HepG2 (cell line): ENCODE data around the gene CCNT2. TPM values are rescaled to one million over a fixed set of nuclear protein-coding genes. Genes with fewer than 3 reads are reported as not detected.

Source experiments
- ATAC-seq: fragments of 200-7000 bp; cut with Tn5 transposase; 3 replicates; pipeline ENCODE4 v1.9.1; 2020; ENCODE audit warnings: mild to moderate bottlenecking, moderate library complexity
- BruUV-seq: library from RNA; stranded (reverse); fragments of 400-500 nt; replicated peaks from 2 replicates; lab custom pipeline; 2021; lab: Mats Ljungman, UMichigan
- CTCF ChIA-PET: fragments of 300-600 bp; formaldehyde crosslinking; extraction: SDS; loops from one replicate; lab custom pipeline; 2021; ENCODE audit warnings: low total read pairs, inconsistent platforms, low intra/inter-chr PET ratio; lab: Yijun Ruan, JAX
- POLR2A ChIA-PET: fragments of 350-600 bp; sonication (Branson Sonifier 250); formaldehyde crosslinking; loops from one replicate; lab custom pipeline; 2020; ENCODE audit warnings: antibody characterized with exemption, inconsistent platforms; lab: Yijun Ruan, JAX
- DNase-seq: peaks from one replicate; pipeline ENCODE4 v3.0.0-alpha.2; 2015; ENCODE audit warnings: low spot score
- FAIRE-seq: peaks from 3 replicates; lab custom pipeline; 2011; peaks lifted over from hg19 to GRCh38; lab: Jason Lieb, UNC
- H2AFZ ChIP-seq: one replicate; pipeline ENCODE4 v1.6.1; 2011; ENCODE audit warnings: low read length, inconsistent platforms
- H3K27ac ChIP-seq: fragments of 300-600 bp; 3 replicates; pipeline ENCODE4 v1.8.0; 2011; ENCODE audit warnings: mixed run types, mild to moderate bottlenecking, mixed read lengths, low read length, inconsistent platforms; ENCODE audit not compliant: insufficient read depth; ENCODE audit errors: extremely low read length
- H3K27me3 ChIP-seq, 2 experiments: fragments of 200-600 bp in 1 of 2; 2 replicates in 1 of 2; 3 replicates in 1 of 2; pipeline versions ENCODE4 v1.6.0 to v1.8.0; 2011; ENCODE audit warnings: low read length in 2 of 2, mild to moderate bottlenecking in 2 of 2, moderate library complexity in 2 of 2, inconsistent platforms in 1 of 2; ENCODE audit not compliant: insufficient read depth in 2 of 2, control insufficient read depth in 1 of 2
- H3K36me3 ChIP-seq, 2 experiments: fragments of 200-600 bp in 1 of 2; replicated peaks in 1 of 2; 2 replicates in 1 of 2; 3 replicates in 1 of 2; pipeline versions ENCODE4 v1.5.1 to v1.8.0; 2011; ENCODE audit warnings: low read length in 2 of 2, inconsistent platforms in 1 of 2; ENCODE audit not compliant: insufficient read depth in 2 of 2, control insufficient read depth in 1 of 2
- H3K4me1 ChIP-seq: 2 replicates; pipeline ENCODE4 v1.5.1; 2012; ENCODE audit warnings: low read length, inconsistent platforms; ENCODE audit not compliant: insufficient read depth
- H3K4me2 ChIP-seq: 2 replicates; pipeline ENCODE4 v1.6.0; 2011; ENCODE audit warnings: low read depth, low read length, inconsistent platforms
- H3K4me3 ChIP-seq, 3 experiments: fragments of 200-600 bp in 1 of 3; sonication (generic), shearing (Covaris generic) in 1 of 3; replicated peaks in 1 of 3; 2 replicates each; pipeline ENCODE4 v1.5.1; 2011 to 2016; ENCODE audit warnings: low read length in 3 of 3, inconsistent platforms in 2 of 3, low read depth in 2 of 3, mild to moderate bottlenecking in 2 of 3, control low read depth in 1 of 3, mixed read lengths in 1 of 3; ENCODE audit not compliant: insufficient read depth in 1 of 3
- H3K79me2 ChIP-seq: one replicate; pipeline ENCODE4 v1.6.1; 2011; ENCODE audit warnings: low read length, inconsistent platforms; ENCODE audit not compliant: insufficient read depth
- H3K9ac ChIP-seq: 2 replicates; pipeline ENCODE4 v1.6.0; 2011; ENCODE audit warnings: mild to moderate bottlenecking, low read depth, low read length, inconsistent platforms; ENCODE audit not compliant: insufficient read depth
- H3K9me3 ChIP-seq: 2 replicates; pipeline ENCODE4 v1.5.1; 2012; ENCODE audit warnings: mild to moderate bottlenecking, low read length
- H4K20me1 ChIP-seq: 2 replicates; pipeline ENCODE4 v1.6.0; 2011; ENCODE audit warnings: inconsistent platforms, mild to moderate bottlenecking, low read length, moderate library complexity; ENCODE audit not compliant: insufficient read depth
- ELF4 ChIP-seq: sonication (generic); formaldehyde crosslinking; IDR thresholded peaks from 2 replicates; pipeline ENCODE4 v1.5.0; 2020; ENCODE audit warnings: missing genetic modification reagents, mild to moderate bottlenecking, moderate library complexity, borderline replicate concordance
- FOXC1 ChIP-seq: sonication (generic); formaldehyde crosslinking; IDR thresholded peaks from 2 replicates; pipeline ENCODE4 v1.8.0; 2022; ENCODE audit warnings: mild to moderate bottlenecking, missing genetic modification reagents, borderline replicate concordance
- MED13 ChIP-seq: sonication (generic); formaldehyde crosslinking; IDR thresholded peaks from 2 replicates; pipeline ENCODE4 v1.5.0; 2020; ENCODE audit warnings: missing genetic modification reagents
- MLX ChIP-seq: IDR thresholded peaks from 2 replicates; pipeline ENCODE4 v1.6.1; 2016
- NAIF1 ChIP-seq: sonication (generic); formaldehyde crosslinking; IDR thresholded peaks from 2 replicates; pipeline ENCODE4 v1.5.0; 2020; ENCODE audit warnings: mild to moderate bottlenecking, missing genetic modification reagents, borderline replicate concordance
- NFYB ChIP-seq: sonication (generic); formaldehyde crosslinking; IDR thresholded peaks from 2 replicates; pipeline ENCODE4 v1.4.0; 2020; ENCODE audit warnings: missing genetic modification reagents
- SKIL ChIP-seq: sonication (generic); formaldehyde crosslinking; IDR thresholded peaks from 2 replicates; pipeline ENCODE4 v1.8.0; 2022; ENCODE audit warnings: missing genetic modification reagents, mild to moderate bottlenecking, moderate library complexity, borderline replicate concordance
- SOX13 ChIP-seq, 3 experiments: fragments of 450-650 bp in 1 of 3; sonication (generic) in 1 of 3; formaldehyde crosslinking in 1 of 3; IDR thresholded peaks in 2 of 3; conservative IDR thresholded peaks in 1 of 3; 2 replicates each; pipeline versions ENCODE4 v1.5.0 to v1.6.1; 2016 to 2020; ENCODE audit warnings: antibody characterized with exemption in 1 of 3, mild to moderate bottlenecking in 1 of 3, missing compliant biosample characterization in 1 of 3, missing genetic modification reagents in 1 of 3, moderate library complexity in 1 of 3
- THYN1 ChIP-seq: sonication (generic); formaldehyde crosslinking; IDR thresholded peaks from 2 replicates; pipeline ENCODE4 v1.8.1; 2023; ENCODE audit warnings: low read depth, mild to moderate bottlenecking, moderate library complexity, missing genetic modification reagents, borderline replicate concordance
- ZFP37 ChIP-seq: sonication (generic); formaldehyde crosslinking; IDR thresholded peaks from 2 replicates; pipeline ENCODE4 v1.4.0; 2020; ENCODE audit warnings: missing genetic modification reagents, borderline replicate concordance
- ZNF20 ChIP-seq: sonication (generic); formaldehyde crosslinking; IDR thresholded peaks from 2 replicates; pipeline ENCODE4 v1.4.0; 2020; ENCODE audit warnings: mild to moderate bottlenecking, moderate library complexity, missing genetic modification reagents
- ZNF264 ChIP-seq: sonication (generic); formaldehyde crosslinking; IDR thresholded peaks from 2 replicates; pipeline ENCODE4 v1.4.0; 2020; ENCODE audit warnings: missing genetic modification reagents
- ZNF441 ChIP-seq: sonication (generic); formaldehyde crosslinking; IDR thresholded peaks from 2 replicates; pipeline ENCODE4 v1.7.0; 2021; ENCODE audit warnings: missing genetic modification reagents, borderline replicate concordance
- WGBS: methylation state at CpG from one replicate; pipeline ENCODE4 v1.1.6; 2017; ENCODE audit warnings: low lambda C conversion rate; 5-methylcytosine and 5-hydroxymethylcytosine counted together
- in situ Hi-C: cut with HindIII; loops from 2 replicates; pipeline ENCODE4 v1.10.0; 2017; ENCODE audit warnings: low pct_unique_long_range_greater_than_20kb; ENCODE audit not compliant: extremely low pct_ligation_motif_present
- intact Hi-C: fragments of 100-400 bp; cut with micrococcal nuclease; formaldehyde crosslinking; loops from one replicate; pipeline ENCODE4 v1.10.0; 2022; ENCODE audit not compliant: unreplicated experiment
- polyA plus RNA-seq, 8 experiments: library from polyadenylated mRNA; depleted of rRNA in 3 of 8; stranded (reverse) in 7 of 8; unstranded in 1 of 8; fragments of >200 nt; fragmentation: Illumina TruSeq in 4 of 8; extraction: Trizol in 4 of 8; gene quantifications; 2 replicates each; pipeline versions ENCODE4 v1.2.1 to v1.2.3, GENCODE V29; 2011 to 2016; ENCODE audit warnings: low read depth in 4 of 8, missing spikeins in 1 of 8, mixed read lengths in 1 of 8; ENCODE audit not compliant: insufficient read depth in 1 of 8
- total RNA-seq, 5 experiments: library from RNA; depleted of rRNA; stranded (reverse); fragments of >200 nt; fragmentation: Illumina TruSeq; extraction: Trizol; gene quantifications; 2 replicates each; pipeline ENCODE4 v1.2.3, GENCODE V29; 2016; ENCODE audit warnings: low read depth in 1 of 5

The CCNT2 gene
- total and polyA plus RNA-seq, 2 of the 13 experiments (the other 11 are each of a cell fraction or from before 2014, with no cell fraction given) = 22.1 to 34.4 TPM

DNA sequence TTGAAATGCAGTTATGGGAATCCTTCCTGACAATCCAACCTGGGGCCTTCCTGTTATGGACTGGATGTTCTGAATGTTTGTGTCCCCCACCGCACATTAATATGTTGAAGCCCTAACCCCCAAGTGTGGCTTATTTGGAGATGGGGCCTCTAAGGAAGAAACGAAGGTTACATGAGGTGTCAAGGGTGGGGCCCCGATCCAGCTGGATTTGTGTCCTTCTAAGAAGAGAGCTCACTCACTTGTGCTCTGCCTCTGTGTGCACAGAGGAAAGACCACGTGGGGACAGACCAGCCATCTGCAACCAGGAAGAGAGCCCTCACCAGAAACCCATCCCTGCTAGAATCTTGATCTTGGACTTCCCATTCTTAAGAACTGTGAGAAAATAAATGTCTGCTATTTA, 84.2 kb downstream of the CCNT2 start:
- Histone ChIP-seq H3K4me3 (no peak overlapping the region), H3K9me3 (no peaks in the 10 kb centered on the region), H3K79me2 (no peaks in the 10 kb centered on the region), H3K4me1 (peaks cover 6% of the 10 kb centered on the region), H3K27me3 (peaks cover 0 to 10% of the 10 kb centered on the region in 2 experiments; a peak in 2 of 5 replicates), H3K36me3 (no peaks in the 10 kb centered on the region), H3K27ac (no peak overlapping the region), H3K4me2 (no peak overlapping the region), H2AFZ (no peak overlapping the region), H3K9ac (no peak overlapping the region), H4K20me1 (no peaks in the 10 kb centered on the region)
- BruUV-seq = no TSS peak
- CTCF ChIA-PET = no interaction called here
- TF ChIP-seq MED13 (CRISPR knock-in tag) (no peak), ZNF264 (peak; percentile 98), FOXC1 (CRISPR knock-in tag) (no peak), SOX13 (IDR thresholded peaks at IDR 0.05) (no peak), SOX13 (CRISPR knock-in tag; conservative IDR thresholded peaks at IDR 0.05 in 1 of 2, IDR thresholded peaks at IDR 0.05 in 1 of 2) (no peak)
- intact Hi-C loops (loop anchor here (5.0 to 10.0 kb wide), 2 partner anchors 532 to 599 kb away; partner anchors contain the start of genes R3HDM1 and ZRANB3), in situ Hi-C loops (loop anchor here (5.0 kb wide), 1 partner anchor 699 kb away; no protein-coding TSS in a partner anchor)
- DNase-seq = no peak
- ATAC-seq = no peak
- WGBS = 29% methylated on average over 4 of the region's 4 CpGs
- POLR2A ChIA-PET = no interaction called here
- no peak for FAIRE-seq

GRCh38 chr2:135004005-135004746, 85.6 kb downstream of the CCNT2 start:
- peak; percentile 54 for DNase-seq
- in situ Hi-C loops (loop anchor here (5.0 kb wide), 1 partner anchor 698 kb away; no protein-coding TSS in a partner anchor), intact Hi-C loops (loop anchor here (1.0 to 10.0 kb wide), 6 partner anchors 164 to 793 kb away; partner anchors contain the start of genes R3HDM1 and ZRANB3)
- H3K4me3 ChIP-seq = no peak overlapping the region
- H3K36me3 ChIP-seq = no peaks in the 10 kb centered on the region
- ChIA-PET CTCF (interaction anchor here (1.2 to 2.1 kb wide), 4 partner anchors 164 to 706 kb away, joined by 4 to 22 read pairs (median 6); no protein-coding TSS in a partner anchor), POLR2A (no interaction called here)
- no peaks in the 10 kb centered on the region for H3K79me2 ChIP-seq
- H3K27ac ChIP-seq = no peak overlapping the region
- 12% methylated on average over 17 of the region's 17 CpGs for WGBS
- H3K9ac ChIP-seq = no peak overlapping the region
- peaks cover 0 to 10% of the 10 kb centered on the region in 2 experiments; a peak in 2 of 5 replicates for H3K27me3 ChIP-seq
- BruUV-seq = no TSS peak
- peaks cover 6% of the 10 kb centered on the region for H3K4me1 ChIP-seq
- no peaks in the 10 kb centered on the region for H3K9me3 ChIP-seq
- peak overlapping the region; percentile 73 for H2AFZ ChIP-seq
- ATAC-seq = peak; percentile 100
- FAIRE-seq = peak; percentile 39
- no peaks in the 10 kb centered on the region for H4K20me1 ChIP-seq
- peak overlapping the region; percentile 44 for H3K4me2 ChIP-seq
- TF ChIP-seq ZNF20 (CRISPR knock-in tag) = no peak
- no peak for TF ChIP-seq NFYB (CRISPR knock-in tag)
- TF ChIP-seq ELF4 (CRISPR knock-in tag) = no peak
- TF ChIP-seq SKIL (CRISPR knock-in tag) = no peak
- TF ChIP-seq ZFP37 (CRISPR knock-in tag) = no peak
- TF ChIP-seq MLX (CRISPR knock-in tag) = no peak
- 0 out of 2 replicates have a peak, but pooled peaks have one; percentile 25 for TF ChIP-seq ZNF441 (CRISPR knock-in tag)
- TF ChIP-seq THYN1 (CRISPR knock-in tag) = no peak
- no peak for TF ChIP-seq NAIF1
